HepG2 (cell line): ENCODE data around the gene MTF1.

Source experiments
- CTCF ChIP-seq: sonication (generic); formaldehyde crosslinking; IDR thresholded peaks from 2 replicates; pipeline ENCODE4 v1.5.0; 2020; ENCODE audit warnings: mild to moderate bottlenecking, missing genetic modification reagents, moderate library complexity
- FOSL2 ChIP-seq: sonication (generic); formaldehyde crosslinking; IDR thresholded peaks from 2 replicates; pipeline ENCODE4 v1.4.0; 2020; ENCODE audit warnings: missing genetic modification reagents
- MAFF ChIP-seq: IDR thresholded peaks from 2 replicates; pipeline ENCODE4 v1.6.1; 2011; ENCODE audit warnings: low read depth, low read length, improper control_type of control experiment
- NFE2L1 ChIP-seq: sonication (generic); formaldehyde crosslinking; IDR thresholded peaks from 2 replicates; pipeline ENCODE4 v1.4.0; 2020; ENCODE audit warnings: missing genetic modification reagents, mild to moderate bottlenecking, borderline replicate concordance
- ZNF274 ChIP-seq: sonication (generic); formaldehyde crosslinking; IDR thresholded peaks from 2 replicates; pipeline ENCODE4 v1.5.1; 2020; ENCODE audit warnings: mild to moderate bottlenecking, missing genetic modification reagents
- ZNF607 ChIP-seq: sonication (generic); formaldehyde crosslinking; IDR thresholded peaks from 2 replicates; pipeline ENCODE4 v1.5.1; 2020; ENCODE audit warnings: missing genetic modification reagents, mild to moderate bottlenecking, borderline replicate concordance
- ZNF639 ChIP-seq: conservative IDR thresholded peaks from 2 replicates; pipeline ENCODE4 v1.6.1; 2018; ENCODE audit warnings: missing genetic modification reagents

GRCh38 chr1:37902983-37903382, 43.6 kb upstream of the MTF1 start:
- TF ChIP-seq CTCF, result no peak
- no peak for TF ChIP-seq ZNF639
- TF ChIP-seq ZNF607 (CRISPR knock-in tag), result no peak
- no peak for TF ChIP-seq MAFF
- no peak for TF ChIP-seq FOSL2 (CRISPR knock-in tag)
- no peak for TF ChIP-seq ZNF274 (CRISPR knock-in tag)
- TF ChIP-seq NFE2L1 (CRISPR knock-in tag), result no peak
